Type B pancreatic cell (in vitro differentiated cells): ENCODE results near the gene SRC. TPM values are rescaled to one million over a fixed set of nuclear protein-coding genes. Genes with fewer than 3 reads are reported as not detected.

ENCODE experiments used
- DNase-seq: peaks from one replicate; pipeline ENCODE4 v3.0.0; 2021; ENCODE audit warnings: mixed read lengths; ENCODE audit not compliant: unreplicated experiment; ENCODE audit errors: extremely low spot score
- H3K27ac Mint-ChIP-seq: 2 replicates; pipeline ENCODE4 v1.8.0; 2021; ENCODE audit warnings: mild to moderate bottlenecking, mixed read lengths
- H3K27me3 Mint-ChIP-seq: 2 replicates; pipeline ENCODE4 v1.8.0; 2021; ENCODE audit warnings: mixed read lengths
- H3K36me3 Mint-ChIP-seq: 2 replicates; pipeline ENCODE4 v1.8.0; 2021; ENCODE audit warnings: mixed read lengths
- H3K4me1 Mint-ChIP-seq: one replicate; pipeline ENCODE4 v1.8.0; 2021; ENCODE audit warnings: mixed read lengths; ENCODE audit not compliant: unreplicated experiment
- H3K4me3 Mint-ChIP-seq: 2 replicates; pipeline ENCODE4 v1.8.0; 2021; ENCODE audit warnings: mild to moderate bottlenecking, mixed read lengths
- H3K9me3 Mint-ChIP-seq: 2 replicates; pipeline ENCODE4 v1.8.0; 2021; ENCODE audit warnings: mixed read lengths
- total RNA-seq: library from RNA; stranded (reverse); gene quantifications from 2 replicates; pipeline ENCODE4 v1.2.1, GENCODE V29; 2021; ENCODE audit warnings: low replicate concordance
- TF ChIP-seq, protein P1 (sequence below): fragments of 200-600 bp; sonication (generic); conservative IDR thresholded peaks from 2 replicates; pipeline ENCODE4 v1.5.0; 2021; ENCODE audit warnings: antibody characterized with exemption, mild to moderate bottlenecking

Gene SRC
- total RNA-seq, 1 donor from 2014 or later = 56.0 TPM

GRCh38 chr20:37443596-37443995 is 97.7 kb downstream of the SRC start:
- Mint-ChIP-seq H3K27me3 (peaks cover 13% of the 10 kb centered on the region), H3K27ac (no peak overlapping the region)
- TF ChIP-seq, protein P1, sequence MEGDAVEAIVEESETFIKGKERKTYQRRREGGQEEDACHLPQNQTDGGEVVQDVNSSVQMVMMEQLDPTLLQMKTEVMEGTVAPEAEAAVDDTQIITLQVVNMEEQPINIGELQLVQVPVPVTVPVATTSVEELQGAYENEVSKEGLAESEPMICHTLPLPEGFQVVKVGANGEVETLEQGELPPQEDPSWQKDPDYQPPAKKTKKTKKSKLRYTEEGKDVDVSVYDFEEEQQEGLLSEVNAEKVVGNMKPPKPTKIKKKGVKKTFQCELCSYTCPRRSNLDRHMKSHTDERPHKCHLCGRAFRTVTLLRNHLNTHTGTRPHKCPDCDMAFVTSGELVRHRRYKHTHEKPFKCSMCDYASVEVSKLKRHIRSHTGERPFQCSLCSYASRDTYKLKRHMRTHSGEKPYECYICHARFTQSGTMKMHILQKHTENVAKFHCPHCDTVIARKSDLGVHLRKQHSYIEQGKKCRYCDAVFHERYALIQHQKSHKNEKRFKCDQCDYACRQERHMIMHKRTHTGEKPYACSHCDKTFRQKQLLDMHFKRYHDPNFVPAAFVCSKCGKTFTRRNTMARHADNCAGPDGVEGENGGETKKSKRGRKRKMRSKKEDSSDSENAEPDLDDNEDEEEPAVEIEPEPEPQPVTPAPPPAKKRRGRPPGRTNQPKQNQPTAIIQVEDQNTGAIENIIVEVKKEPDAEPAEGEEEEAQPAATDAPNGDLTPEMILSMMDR = no peak

GRCh38 chr20:37445041-37445440 is 99.1 kb downstream of the SRC start:
- peaks cover under 1% of the 10 kb centered on the region for H3K4me1 Mint-ChIP-seq
- TF ChIP-seq, protein P1 = no peak
- DNase-seq = no peak

More at GRCh38 chr20:37443596-37443995, 97.7 kb downstream of the SRC start:
- Mint-ChIP-seq H3K9me3 (no peaks in the 10 kb centered on the region), H3K4me1 (peaks cover 9% of the 10 kb centered on the region), H3K4me3 (no peak overlapping the region), H3K36me3 (no peaks in the 10 kb centered on the region)
- no peak for DNase-seq

GRCh38 chr20:37446286-37447032 is 100.5 kb downstream of the SRC start:
- H3K4me1 Mint-ChIP-seq = no peaks in the 10 kb centered on the region
- TF ChIP-seq, protein P1 = no peak
- H3K36me3 Mint-ChIP-seq = no peaks in the 10 kb centered on the region
- DNase-seq = no peak
- no peak overlapping the region for H3K27ac Mint-ChIP-seq
- H3K4me3 Mint-ChIP-seq = no peak overlapping the region
- no peaks in the 10 kb centered on the region for H3K9me3 Mint-ChIP-seq
- H3K27me3 Mint-ChIP-seq = peaks cover 13% of the 10 kb centered on the region

More at GRCh38 chr20:37445041-37445440, 99.1 kb downstream of the SRC start:
- H3K27ac Mint-ChIP-seq = no peak overlapping the region
- peaks cover 13% of the 10 kb centered on the region for H3K27me3 Mint-ChIP-seq
- no peaks in the 10 kb centered on the region for H3K9me3 Mint-ChIP-seq
- H3K4me3 Mint-ChIP-seq = no peak overlapping the region
- no peaks in the 10 kb centered on the region for H3K36me3 Mint-ChIP-seq

DNA sequence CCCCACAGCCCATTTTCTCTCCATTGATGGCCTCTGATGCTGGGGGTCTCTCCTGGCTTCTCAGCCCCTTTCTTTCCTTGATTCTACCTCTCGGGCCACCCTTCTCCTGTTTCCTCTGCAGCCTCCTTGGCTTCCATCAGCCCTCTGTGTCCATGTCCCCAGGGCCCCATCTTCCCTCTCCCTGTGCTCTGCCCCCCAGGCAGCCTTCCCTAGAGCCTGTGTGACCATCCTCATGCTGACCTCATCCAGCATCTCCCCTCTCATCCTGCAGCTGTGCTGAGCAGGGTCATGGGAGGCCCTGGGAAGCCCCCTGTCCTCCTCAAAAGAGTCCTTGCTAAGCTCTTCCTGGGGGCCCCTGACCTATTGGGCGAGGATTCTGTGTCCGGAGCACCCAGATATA is 101.7 kb downstream of the SRC start:
- TF ChIP-seq, protein P1 = no peak
- DNase-seq = no peak
- Mint-ChIP-seq H3K4me1 (no peaks in the 10 kb centered on the region), H3K4me3 (no peak overlapping the region), H3K27me3 (peaks cover 13% of the 10 kb centered on the region), H3K9me3 (no peaks in the 10 kb centered on the region), H3K27ac (no peak overlapping the region), H3K36me3 (no peaks in the 10 kb centered on the region)

- Mint-ChIP-seq H3K36me3 (no peaks in the 10 kb centered on the region), H3K27ac (no peak overlapping the region), H3K4me3 (no peak overlapping the region), H3K4me1 (no peaks in the 10 kb centered on the region), H3K9me3 (no peaks in the 10 kb centered on the region), H3K27me3 (peaks cover 27% of the 10 kb centered on the region)
- no peak for DNase-seq
- TF ChIP-seq, protein P1 = no peak
Observed at GRCh38 chr20:37449276-37449675, 103.3 kb downstream of the SRC start.
